ENCODE results near the gene TIGD4.
A peak's percentile ranks its signal among the peaks of the same experiment; 100 is the strongest.

The TIGD4 gene

GRCh38 chr4:152719801-152720556 is 59.6 kb downstream of the TIGD4 start:
- DNase-seq, result peak; percentile 10 to 33 (median 16)

All from NCI-H1417 (cell line).